HCT116 (cell line): ENCODE results near the gene HMGXB3. TPM values are rescaled to one million over a fixed set of nuclear protein-coding genes. Genes with fewer than 3 reads are reported as not detected.

Experiments used
- ATF3 ChIP-seq: IDR thresholded peaks from 2 replicates; pipeline ENCODE4 v1.6.1; 2012
- CTCF ChIP-seq, 3 experiments: fragments of 200-600 bp in 1 of 3; sonication (generic) in 1 of 3; IDR thresholded peaks in 2 of 3; conservative IDR thresholded peaks in 1 of 3; 2 replicates each; pipeline ENCODE4 v1.5.1; 2012 to 2017; ENCODE audit warnings: low read depth in 2 of 3, low read length in 2 of 3, antibody characterized with exemption in 1 of 3, borderline replicate concordance in 1 of 3, control low read depth in 1 of 3, mild to moderate bottlenecking in 1 of 3, mixed read lengths in 1 of 3, mixed run types in 1 of 3, moderate library complexity in 1 of 3; ENCODE audit not compliant: insufficient read depth in 1 of 3
- EZH2 ChIP-seq: fragments of 200-600 bp; sonication (generic); IDR thresholded peaks from 2 replicates; pipeline ENCODE4 v1.6.1; 2017; ENCODE audit warnings: antibody characterized with exemption, mixed run types
- EZH2phosphoT487 ChIP-seq: fragments of 200-600 bp; IDR thresholded peaks from 2 replicates; pipeline ENCODE4 v1.6.1; 2018; ENCODE audit warnings: antibody characterized with exemption, borderline replicate concordance
- FOSL1 ChIP-seq: IDR thresholded peaks from 2 replicates; pipeline ENCODE4 v1.6.1; 2012; ENCODE audit warnings: low read depth
- REST ChIP-seq: IDR thresholded peaks from 2 replicates; pipeline ENCODE4 v1.6.1; 2012; ENCODE audit warnings: low read depth
- SRF ChIP-seq: IDR thresholded peaks from 2 replicates; pipeline ENCODE4 v1.6.1; 2012; ENCODE audit warnings: low read depth
- TCF7L2 ChIP-seq: IDR thresholded peaks from 2 replicates; pipeline ENCODE4 v1.7.0; 2011; ENCODE audit warnings: borderline replicate concordance, inconsistent platforms; ENCODE audit not compliant: insufficient read depth, insufficient read length; ENCODE audit errors: extremely low read depth
- ZNF274 ChIP-seq: fragments of 200-500 bp; sonication (Bioruptor generic); IDR thresholded peaks from 2 replicates; pipeline ENCODE4 v1.6.1; 2014; ENCODE audit warnings: mild to moderate bottlenecking, low read depth, low read length, inconsistent platforms
- total RNA-seq: library from RNA; stranded (reverse); gene quantifications from one replicate; pipeline ENCODE4 v1.2.1, GENCODE V29; 2021; ENCODE audit not compliant: unreplicated experiment

The HMGXB3 gene
- total RNA-seq, 1 experiment from 2014 or later, result 41.8 TPM

- no peak for TF ChIP-seq CTCF (IDR thresholded peaks at IDR 0.05 in 2 of 3, conservative IDR thresholded peaks at IDR 0.05 in 1 of 3; ENCODE audit: borderline replicate concordance in 1 of 3, insufficient read depth in 1 of 3, low read depth in 2 of 3, low read length in 2 of 3)
- no peak for TF ChIP-seq FOSL1
- no peak for TF ChIP-seq EZH2phosphoT487
- no peak for TF ChIP-seq ATF3
- no peak for TF ChIP-seq TCF7L2
- no peak for TF ChIP-seq ZNF274
- TF ChIP-seq SRF, result no peak
- no peak for TF ChIP-seq REST
- TF ChIP-seq EZH2, result no peak
- TF ChIP-seq, all 23 proteins: peak for 0
These were observed 45.7 kb upstream of the HMGXB3 start (continued) for GRCh38 chr5:149954798-149955197.
